ENCODE results near the gene C13orf42.

The C13orf42 gene

DNA sequence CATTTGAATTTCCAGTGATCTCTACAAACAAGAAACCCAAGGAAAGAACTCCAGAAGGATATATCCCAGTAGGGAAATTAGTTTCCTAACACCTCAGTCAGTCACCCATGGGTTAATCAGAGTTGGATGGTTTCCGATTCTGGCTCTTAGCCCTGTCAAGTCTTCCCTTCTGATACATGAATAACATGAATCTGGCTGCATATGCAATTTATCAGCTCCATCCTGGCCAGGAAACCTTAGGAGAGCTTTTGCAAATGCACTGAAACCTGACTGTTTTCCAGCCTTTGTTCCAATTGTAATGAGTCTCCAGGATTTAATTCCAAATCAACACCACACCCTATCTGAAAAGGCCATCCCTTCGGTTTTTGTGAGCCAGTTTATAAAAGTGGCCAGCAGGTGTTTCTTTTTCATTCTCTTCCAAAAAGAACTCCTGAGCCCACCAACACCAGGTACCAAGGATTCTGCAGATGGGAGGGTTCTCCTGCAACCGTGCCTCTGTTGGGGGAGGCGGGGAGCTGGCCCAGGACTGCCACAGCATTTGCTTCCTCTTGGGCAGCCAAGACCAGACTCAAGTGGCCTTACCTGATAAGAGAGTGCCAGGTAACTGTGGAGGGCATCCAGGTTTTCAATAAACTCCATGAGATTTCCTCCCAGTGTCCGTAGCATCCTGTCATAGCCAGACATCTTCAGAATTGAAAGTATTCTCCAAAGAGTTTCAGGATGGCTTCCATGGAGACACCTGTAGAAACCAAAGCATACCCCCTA lies 77.5 kb downstream of the C13orf42 start:
- no peak for DNase-seq (ENCODE audit: low read depth)

- DNase-seq (ENCODE audit: low read depth): no peak
Measured at GRCh38 chr13:51032831-51033230, 78.2 kb downstream of the C13orf42 start.

Measured in EH (cell line).